Embryonic facial prominence (tissue), 1 donor: Measurements from ENCODE around the gene KCNE1.
"Not testable (repeated sequence)": the region's sequence is repeated elsewhere in the genome, so short reads cannot be mapped to it uniquely, and the experiment has no call there.

ENCODE experiments used
- DNase-seq: peaks from one replicate; pipeline ENCODE4 v3.0.0-alpha.2; 2016; ENCODE audit errors: extremely low spot score

The KCNE1 gene

DNA sequence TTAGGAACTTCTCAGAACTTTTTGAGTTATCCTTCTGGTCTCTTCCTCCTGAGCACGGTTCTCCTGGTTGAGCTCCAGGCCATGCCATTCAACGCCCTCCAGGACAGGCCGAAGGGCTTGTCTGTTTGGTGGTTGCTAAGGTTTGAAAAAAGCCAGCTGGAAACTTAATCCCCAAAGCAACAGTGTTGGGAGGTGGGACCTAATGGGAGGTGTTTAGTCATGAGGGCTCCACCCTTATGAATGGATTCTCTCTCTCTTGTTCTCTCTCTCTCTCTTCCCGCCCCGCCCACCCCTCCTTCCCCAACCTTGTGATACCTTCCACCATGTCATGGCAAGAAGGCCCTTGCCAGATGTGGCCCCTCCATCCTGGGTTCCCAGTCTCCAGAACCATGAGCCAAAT, 829 bp downstream of the KCNE1 start:
- DNase-seq = no peak

DNA sequence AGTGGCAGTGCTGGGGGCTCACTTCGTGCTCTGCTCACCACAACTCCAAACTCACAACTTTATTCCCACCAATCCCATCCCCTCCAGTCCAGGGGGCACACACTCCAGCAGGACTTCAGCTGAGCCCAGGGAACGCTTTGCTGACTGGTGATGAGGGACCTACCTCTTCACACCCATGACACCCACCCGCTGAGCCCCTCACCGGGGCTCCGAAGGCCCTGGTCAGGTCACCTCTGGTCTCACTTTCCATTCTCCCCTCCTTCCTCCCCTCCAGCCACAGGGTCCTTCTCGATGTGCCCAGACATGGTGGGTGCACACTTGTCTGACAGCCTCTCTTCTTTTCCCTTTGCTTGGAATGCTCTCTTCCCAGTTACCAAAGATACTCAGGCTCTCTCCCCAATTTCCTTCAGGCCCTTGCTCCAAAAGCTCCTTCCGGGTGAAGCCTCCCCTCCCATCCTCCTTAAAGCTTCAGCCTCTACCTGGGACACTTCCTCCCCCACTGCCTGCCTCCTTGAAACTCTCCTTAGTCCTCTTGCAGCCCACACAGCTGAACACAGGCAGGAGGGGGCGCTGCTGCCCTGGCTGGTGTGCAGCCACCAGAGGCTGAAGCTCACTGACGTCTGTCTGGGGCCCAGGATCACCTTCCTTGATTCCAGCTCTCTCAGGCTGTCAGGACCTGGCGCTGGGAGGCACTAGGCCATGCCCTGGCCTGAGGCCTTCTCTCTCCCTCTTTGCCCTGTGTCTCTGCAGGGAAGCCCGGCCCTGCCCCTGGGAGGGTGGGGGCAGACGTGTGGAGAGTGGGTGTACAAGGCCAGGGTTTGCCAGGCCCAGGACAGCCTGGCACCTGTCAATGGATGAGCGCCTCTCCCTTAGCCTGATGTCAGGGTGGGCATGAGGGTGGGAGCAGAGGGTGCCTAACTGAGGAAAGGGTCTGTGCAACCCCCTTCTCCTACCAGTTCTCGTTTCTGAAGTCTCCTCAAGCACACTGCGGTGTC, 1.6 kb downstream of the KCNE1 start:
- DNase-seq = no peak

DNA sequence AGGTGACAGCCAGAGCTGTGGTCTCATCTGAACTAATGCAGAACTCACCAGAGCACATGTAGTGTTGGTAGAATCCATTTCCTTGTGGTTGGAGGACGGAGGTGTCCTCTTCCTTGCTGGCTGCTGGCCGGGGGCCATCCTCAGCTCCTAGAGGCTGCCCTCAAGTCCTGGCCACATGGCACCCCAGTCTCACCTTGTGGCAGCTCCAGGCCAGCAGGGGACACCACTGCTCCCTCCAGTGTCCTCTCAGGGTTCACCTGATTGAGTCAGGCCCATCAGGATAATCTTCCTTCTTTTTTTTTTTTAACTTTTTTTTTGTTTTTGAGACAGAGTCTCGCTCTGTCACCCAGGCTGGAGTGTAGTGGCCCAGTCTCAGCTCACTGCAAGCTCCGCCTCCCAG, 2.9 kb downstream of the KCNE1 start:
- DNase-seq = no peak

DNA sequence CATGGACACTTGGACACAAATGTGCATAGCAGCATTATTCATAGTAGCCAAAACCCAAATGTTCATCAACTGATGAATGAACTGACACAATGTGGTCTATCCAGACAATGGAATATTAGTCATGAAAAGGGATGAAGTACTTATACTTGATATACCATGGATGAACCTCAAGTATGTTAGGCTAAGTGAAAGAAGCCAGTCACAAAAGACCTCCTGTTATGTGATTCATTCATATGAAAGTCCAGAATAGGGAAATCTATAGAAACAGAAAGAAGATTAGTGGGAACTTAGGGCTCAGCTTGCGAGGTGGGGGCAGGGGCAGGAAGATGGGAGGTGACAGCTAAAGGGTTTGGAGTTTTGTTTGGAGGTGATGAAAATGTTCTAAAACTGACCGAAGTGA, 7.4 kb downstream of the KCNE1 start:
- no peak for DNase-seq

DNA sequence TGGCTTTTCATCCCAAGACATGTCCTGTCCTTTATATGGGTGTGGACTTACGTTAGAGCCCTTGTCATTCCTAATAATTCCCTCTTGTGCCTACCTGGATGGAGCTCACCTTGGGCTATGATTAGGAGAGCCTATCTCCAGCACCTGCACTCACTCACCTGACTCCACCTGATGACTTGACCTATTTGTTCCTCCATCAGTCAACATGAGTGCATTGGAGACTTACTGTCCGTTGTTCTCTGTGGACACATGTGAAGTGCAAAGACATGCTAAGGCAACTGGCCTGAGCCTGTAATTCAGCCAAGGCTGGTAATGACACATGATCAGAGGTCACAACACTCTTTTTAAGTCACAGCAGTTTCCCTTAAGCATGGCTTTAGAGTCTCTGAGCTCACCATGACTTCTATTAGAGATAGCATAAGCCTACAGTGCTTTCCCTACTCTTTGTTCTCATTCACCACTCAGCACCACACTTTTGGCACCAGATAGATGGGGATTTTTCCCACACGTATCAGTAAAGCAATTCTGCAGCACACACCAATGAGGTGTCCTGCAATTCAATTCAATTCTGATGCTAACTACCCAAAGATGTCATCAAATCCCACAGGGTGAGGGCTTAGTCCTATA, 9.4 kb downstream of the KCNE1 start:
- no peak for DNase-seq

DNA sequence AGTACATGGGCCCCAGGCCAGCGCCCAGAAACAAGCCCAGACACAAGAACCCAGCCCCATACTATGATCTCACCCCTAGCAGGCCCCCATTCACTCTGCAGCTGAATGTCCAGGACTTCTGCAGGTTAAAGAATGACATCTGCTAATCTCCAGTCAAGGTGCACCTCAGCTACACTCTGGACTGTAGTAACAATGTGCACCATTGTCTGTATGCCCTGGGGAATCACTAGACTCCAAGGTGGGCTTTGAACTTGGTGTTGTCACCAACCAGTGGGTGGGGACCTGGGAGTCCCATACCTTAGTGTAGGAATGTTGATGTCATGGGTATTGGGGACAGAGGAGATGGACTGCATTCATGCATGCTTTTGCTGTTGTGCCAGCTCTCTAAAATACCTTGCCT, 10.3 kb downstream of the KCNE1 start:
- DNase-seq = no peak

DNA sequence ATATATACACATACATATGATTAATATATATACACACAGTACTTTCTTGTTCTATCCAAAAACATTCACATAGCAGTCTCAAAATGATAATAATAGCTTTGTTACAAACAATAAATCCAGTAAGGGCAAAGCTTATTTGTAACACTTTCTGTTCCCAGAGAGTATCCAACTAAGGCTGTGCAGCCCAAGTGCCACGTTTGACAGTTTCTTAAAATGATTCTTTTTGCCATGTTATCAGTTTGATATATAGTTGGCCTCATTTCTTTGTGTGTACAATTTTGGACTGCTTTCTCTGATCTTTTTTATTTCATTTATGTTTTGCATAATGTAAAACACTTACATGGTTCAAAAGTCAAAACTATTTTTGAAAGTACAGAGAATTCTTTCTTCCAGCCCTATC, 11.8 kb downstream of the KCNE1 start:
- DNase-seq = no peak

DNA sequence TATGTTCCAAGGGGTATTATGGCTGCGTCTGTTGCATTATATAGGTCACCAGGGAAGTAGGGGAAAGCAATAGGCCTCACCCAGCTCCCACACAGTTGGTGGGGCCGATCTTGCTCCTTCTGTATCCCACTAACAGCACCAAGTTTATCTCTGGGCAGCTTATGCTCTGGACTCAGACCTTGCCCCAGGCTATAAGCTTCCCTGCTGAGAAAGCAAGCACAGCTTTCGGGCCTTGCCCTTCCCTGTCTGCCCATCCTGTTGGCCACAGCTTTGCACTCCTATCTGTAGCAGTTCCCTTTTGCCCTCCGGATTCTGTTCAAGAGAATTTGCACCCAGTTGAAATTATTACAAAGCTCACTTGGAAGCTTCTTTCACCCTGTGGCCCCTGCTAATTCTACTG, 12.9 kb downstream of the KCNE1 start:
- no peak for DNase-seq

DNA sequence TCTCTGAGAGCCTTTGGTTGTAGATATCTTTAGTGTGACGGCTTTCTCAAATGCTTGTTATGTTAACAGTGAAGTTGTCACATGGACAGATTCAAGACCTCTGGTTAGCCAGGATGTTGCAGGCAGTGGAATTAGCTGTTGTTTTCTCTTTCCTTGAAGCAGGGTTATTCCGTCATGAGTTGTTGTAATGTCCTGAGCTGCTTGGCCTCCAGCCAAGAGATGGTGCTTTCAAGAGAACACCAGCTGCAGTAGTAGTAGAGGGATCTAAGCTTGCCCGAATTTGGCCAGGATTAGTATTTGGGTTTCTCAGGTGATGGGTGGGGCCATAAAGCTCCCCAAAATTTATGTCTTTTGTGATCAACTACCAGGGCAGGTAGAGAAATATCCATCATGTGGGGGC, 13.4 kb downstream of the KCNE1 start:
- no peak for DNase-seq

DNA sequence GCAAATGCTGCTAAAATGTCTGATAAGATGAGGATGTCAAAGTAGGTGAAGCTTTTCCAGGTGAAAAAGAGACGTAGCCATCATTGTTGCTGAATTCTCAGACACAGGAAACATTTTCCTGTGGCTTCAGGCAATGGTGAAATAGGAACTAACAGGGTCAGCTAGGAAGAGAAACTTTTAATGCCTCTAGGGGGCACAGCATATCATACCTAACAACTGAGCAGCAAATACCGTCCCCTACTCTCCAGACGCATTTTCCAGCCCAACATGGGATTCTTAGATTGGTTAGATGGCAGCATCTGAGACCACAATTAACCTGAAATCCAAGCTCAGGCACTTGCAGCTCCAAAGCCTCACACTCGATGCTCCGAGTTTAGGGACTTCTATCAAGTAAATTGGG, 28.2 kb downstream of the KCNE1 start:
- not testable (repeated sequence) for DNase-seq

DNA sequence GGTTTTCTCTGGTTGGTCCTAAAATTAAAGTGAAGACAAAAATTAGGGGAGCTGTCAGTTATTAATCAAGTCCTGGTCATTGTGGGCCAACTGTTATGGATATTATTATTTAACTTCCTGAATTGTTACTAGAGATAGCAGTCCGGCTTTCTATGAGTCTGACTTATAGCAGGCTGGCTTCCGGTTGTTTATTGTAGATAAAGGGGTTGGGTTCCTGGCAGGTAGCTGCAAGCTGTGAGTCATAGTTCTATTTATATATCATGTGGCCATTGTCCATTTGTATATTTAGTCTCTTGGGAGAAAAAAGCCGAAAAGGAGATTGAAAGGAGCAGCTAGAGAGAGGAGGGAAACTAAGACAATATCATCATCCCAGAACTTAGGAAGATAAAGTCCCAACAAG, 28.6 kb downstream of the KCNE1 start:
- not testable (repeated sequence) for DNase-seq

DNA sequence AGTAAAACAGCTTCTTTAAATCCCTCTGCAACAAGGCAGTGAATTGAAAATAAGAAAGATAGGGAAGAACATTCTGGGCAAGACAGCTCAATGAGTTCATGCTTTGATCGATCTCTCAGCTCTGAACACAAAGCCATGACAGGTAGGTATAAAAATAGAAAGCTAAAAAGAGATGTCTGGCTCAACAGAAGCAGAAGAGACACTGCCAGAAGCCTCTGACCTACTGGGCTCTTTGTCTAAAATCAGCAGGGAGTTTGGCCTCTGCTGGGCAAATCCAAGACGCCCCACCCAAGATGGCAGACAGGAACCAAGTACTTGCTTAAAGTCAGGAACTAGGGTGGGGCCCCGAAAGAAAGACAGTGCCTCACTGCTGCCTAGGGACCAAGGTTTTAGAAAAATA, 44.7 kb downstream of the KCNE1 start:
- not testable (repeated sequence) for DNase-seq

DNA sequence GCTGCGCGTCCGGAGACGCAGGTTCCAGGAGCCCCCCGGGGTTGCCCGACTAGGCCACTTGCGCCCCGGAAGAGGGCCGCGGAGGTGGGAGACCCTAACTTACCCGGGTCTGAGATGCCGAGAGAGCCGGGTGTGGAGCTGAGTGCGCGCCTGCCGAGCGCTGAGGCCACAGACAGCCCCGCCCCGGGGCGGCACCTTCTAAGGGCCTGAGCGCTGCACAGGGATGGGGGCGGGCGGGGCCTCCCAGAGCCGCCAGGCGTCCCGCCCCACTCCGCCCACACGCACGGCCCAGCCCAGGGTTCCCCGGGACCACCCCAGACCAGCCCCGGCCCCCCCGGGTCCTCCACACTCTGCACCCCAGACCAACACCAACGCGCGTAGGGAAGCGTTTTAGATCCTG, 52.6 kb downstream of the KCNE1 start:
- not testable (repeated sequence) for DNase-seq

DNA sequence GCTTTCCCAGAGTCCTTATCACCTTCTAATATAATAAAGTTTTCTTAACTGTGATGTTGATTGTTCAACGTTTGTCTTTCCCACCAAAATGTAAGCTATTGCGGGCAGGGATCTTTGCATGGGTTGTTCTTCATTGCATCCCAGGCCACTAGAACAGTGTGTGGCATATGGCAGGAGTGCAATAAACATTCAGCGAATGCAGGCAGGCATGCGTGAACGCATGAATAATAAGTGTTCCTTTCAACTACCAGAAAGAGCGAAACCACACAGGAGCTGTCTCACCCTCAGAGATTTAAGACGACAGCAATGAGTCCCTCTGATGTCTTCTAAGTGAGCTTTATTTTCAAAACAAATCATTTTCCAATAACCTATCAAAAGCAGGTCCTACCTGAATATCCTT, 53.7 kb downstream of the KCNE1 start:
- DNase-seq = not testable (repeated sequence)

DNA sequence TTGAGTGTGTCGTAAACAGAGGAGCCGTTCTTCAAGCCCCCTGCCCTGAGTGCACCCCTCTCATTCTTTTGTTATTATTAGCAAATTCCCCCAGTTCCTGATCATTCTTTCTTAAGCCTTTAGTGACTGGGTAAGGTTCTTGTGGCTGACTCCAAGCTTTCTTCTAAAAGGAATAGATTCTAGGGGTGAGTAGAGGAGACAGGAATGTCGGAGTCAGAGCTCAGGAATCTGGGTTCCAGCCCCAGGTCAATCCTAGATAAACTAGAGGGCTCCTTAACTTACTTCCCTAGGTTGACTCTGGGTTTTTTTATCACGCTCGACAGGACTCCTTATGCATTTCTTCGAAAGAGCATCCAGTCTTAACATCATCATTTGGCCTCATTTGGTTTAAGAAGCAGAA, 55.8 kb downstream of the KCNE1 start:
- not testable (repeated sequence) for DNase-seq

DNA sequence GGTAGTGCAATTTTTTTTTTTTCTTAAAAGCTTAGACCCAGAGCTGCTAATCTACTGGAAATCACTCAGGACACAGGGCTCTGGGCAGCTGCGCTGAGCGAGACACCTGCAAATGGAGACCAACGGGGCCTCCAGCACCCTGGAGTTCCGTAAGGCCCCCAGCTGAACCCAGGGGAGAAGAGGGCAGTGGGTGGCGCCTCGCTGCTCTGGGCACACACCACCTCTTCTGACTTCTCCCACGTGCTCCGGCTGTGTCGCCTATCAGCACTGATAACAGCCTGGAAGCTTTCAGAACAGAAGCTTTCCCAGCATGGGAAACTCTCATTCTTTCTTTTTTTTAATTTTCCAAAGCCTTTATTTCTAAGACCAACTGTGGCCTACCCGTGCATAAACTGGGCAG, 56.4 kb downstream of the KCNE1 start:
- not testable (repeated sequence) for DNase-seq

DNA sequence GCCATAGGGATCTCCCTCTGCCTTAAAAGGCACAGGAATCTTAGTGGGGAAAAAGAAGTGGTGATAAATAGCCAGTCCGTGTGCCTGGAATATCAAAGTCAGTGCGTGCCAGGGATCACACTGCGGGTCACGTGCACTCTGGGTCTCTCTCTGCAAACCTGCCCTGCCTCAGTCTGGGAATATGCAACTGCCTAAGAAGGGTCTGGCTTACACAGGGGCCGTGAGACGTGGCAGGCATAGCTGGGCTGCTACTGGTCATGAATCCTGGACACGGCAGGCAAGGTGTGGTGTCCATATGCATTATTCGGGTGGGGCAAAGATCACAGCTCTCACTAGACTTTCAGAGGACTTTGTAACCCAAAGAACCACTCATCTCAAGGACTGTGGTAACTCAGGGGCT, 65.0 kb downstream of the KCNE1 start:
- not testable (repeated sequence) for DNase-seq

DNA sequence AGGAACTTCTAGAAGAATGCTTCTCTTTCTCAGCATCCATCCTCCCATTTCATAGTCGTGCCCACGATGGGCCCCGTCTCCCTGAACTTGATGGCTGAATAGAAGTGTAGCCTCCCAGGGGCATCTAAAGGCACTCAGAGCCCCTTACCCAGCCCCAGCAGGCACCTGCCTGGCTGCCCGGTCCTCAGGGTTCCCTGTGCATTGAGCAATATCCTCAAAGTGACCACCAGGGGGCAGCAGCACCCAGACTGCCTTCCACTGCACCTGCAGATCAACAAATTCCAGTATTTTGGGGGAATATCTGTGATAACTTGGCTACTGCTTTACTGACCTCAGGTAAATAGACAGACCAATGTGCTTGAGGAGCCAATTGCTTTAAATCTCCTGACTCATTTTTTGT, 68.5 kb downstream of the KCNE1 start:
- DNase-seq = not testable (repeated sequence)

DNA sequence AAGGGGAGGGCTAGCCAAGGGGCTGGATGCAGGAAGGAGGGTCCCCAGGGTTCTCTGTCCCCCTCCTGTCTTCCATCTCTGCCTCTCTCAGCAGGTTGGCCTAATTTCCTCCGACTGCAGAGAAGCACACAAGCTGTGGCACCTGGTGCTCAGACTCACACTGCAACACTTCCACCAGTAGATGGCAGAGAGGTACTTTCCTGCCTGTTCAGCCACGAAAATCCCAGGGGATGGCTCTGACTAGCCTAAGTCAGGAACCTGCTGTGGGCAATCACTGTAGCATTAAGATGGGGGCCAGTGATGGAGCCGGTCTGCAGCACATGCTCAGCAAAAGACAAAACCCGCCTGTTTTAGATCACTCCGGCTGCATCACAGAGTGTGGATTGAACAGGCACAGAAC, 82.3 kb downstream of the KCNE1 start:
- DNase-seq = not testable (repeated sequence)

DNA sequence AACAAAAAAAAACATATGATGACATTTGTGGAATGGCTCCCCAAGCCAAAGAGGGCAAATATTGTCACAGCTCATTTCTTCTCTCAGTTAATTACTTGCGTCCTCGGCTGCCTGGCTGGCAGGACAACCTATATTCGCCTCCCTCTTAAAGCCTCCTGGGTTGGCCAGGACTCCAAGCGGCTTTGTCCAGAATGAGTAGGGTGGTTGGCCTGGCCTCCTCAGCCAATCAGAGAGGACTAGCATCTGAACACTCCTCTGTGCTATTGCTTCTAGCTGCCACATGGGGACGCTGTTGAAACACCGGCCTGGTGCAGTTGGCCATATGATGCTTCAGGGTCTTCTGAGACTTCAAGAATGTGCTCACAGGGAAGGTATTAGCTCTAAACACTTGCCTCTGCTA, 83.6 kb downstream of the KCNE1 start:
- not testable (repeated sequence) for DNase-seq

DNA sequence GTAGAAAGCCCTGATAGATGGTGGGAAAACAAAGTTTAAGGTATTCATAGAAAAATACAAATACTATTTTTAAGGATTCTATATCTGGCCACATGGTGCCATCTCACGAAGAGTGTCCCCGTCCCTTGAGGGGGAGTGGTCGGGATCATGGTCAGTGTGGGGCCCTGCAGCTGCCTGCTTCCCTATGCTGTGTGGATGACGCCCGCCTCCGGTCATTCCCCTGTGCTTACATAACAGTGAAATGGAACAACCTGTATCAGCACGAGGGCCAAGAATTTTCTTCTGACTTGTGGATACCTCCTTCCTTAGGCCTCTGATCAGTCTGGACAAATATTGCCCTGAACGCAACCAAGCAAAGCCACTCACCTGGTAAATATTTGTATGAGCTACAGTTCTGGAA, 84.7 kb downstream of the KCNE1 start:
- not testable (repeated sequence) for DNase-seq

DNA sequence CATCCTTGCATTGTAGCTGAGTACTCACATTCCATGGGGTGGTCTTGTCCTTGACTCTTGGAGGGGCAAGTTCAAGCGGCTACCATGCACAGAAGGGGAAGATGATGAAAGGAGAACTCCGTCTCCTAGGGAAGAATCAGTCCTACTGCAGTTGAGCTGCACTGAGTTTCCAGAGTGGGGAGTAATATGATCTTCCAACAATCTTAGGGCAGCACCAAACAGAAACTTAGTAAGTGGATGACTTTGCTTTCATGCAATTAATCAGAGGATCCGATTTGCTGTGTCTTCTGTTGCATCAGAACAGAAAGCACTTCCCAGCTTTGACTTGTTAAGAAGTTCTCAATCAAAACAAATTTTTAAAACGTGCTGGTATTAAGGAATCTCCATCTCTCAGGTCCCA, 88.2 kb downstream of the KCNE1 start, which contains the start of gene SMIM34:
TSS of gene SMIM34 (minus strand) at position 147 of the 400 bp plus-strand sequence. CDS start at position 35, 112 bp downstream.
- DNase-seq = not testable (repeated sequence)
